Measurements from ENCODE around the gene RAB3GAP1.

DNA sequence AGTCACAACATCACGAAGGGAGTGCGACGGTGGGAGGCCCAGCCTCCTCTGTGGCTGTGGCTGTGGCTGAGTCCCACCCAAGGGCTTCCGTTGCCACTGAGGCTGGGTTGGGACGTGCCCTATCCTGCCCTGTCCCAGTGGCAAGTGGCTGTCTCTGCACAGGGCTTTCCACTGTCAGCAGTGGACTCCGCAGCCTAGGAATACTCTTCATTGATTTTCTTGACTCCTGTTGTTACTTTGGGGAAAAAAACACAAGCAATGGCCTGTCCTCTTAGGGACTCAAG lies 122.7 kb downstream of the RAB3GAP1 start:
- TF ChIP-seq, protein P1, sequence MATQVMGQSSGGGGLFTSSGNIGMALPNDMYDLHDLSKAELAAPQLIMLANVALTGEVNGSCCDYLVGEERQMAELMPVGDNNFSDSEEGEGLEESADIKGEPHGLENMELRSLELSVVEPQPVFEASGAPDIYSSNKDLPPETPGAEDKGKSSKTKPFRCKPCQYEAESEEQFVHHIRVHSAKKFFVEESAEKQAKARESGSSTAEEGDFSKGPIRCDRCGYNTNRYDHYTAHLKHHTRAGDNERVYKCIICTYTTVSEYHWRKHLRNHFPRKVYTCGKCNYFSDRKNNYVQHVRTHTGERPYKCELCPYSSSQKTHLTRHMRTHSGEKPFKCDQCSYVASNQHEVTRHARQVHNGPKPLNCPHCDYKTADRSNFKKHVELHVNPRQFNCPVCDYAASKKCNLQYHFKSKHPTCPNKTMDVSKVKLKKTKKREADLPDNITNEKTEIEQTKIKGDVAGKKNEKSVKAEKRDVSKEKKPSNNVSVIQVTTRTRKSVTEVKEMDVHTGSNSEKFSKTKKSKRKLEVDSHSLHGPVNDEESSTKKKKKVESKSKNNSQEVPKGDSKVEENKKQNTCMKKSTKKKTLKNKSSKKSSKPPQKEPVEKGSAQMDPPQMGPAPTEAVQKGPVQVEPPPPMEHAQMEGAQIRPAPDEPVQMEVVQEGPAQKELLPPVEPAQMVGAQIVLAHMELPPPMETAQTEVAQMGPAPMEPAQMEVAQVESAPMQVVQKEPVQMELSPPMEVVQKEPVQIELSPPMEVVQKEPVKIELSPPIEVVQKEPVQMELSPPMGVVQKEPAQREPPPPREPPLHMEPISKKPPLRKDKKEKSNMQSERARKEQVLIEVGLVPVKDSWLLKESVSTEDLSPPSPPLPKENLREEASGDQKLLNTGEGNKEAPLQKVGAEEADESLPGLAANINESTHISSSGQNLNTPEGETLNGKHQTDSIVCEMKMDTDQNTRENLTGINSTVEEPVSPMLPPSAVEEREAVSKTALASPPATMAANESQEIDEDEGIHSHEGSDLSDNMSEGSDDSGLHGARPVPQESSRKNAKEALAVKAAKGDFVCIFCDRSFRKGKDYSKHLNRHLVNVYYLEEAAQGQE (IDR thresholded peaks at IDR 0.05; ENCODE audit: insufficient read depth in 1 of 2, low read depth in 2 of 2, low read length in 1 of 2), result no peak
- TF ChIP-seq, protein P2, sequence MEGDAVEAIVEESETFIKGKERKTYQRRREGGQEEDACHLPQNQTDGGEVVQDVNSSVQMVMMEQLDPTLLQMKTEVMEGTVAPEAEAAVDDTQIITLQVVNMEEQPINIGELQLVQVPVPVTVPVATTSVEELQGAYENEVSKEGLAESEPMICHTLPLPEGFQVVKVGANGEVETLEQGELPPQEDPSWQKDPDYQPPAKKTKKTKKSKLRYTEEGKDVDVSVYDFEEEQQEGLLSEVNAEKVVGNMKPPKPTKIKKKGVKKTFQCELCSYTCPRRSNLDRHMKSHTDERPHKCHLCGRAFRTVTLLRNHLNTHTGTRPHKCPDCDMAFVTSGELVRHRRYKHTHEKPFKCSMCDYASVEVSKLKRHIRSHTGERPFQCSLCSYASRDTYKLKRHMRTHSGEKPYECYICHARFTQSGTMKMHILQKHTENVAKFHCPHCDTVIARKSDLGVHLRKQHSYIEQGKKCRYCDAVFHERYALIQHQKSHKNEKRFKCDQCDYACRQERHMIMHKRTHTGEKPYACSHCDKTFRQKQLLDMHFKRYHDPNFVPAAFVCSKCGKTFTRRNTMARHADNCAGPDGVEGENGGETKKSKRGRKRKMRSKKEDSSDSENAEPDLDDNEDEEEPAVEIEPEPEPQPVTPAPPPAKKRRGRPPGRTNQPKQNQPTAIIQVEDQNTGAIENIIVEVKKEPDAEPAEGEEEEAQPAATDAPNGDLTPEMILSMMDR (IDR thresholded peaks at IDR 0.05), result no peak
